ENCODE measurements around the gene GABARAP.

DNA sequence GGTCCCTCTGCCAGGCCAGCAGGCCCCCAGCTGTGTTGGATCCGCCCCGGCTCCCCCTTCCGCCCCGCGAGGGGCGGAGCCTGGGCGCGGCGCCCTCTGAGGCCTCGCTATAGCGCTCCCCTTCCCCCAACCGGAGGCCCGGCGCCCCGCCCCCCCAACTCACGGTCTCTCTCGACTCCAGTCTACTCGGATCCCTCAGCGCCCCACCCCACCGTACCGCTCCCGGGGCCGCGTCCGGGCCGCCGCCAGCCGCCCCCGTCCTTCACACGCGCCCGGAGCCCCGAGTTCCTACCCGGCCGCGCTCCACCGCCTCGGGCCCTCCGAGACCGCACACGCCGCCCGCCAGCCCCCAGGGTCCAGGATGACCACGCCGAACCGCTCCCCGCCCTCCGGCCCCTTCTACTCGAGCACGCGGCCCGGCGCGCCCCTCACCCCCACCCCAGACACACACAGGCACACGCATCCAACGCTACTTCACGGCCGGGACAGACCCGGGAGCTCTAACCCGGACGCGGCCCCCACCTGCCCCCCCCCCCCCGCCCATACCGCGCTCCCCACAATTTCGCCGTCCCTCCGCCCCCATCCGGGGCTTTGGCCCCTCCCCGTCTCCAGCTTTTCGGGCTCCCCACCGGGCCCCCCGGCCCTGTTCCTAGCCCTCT is 4.4 kb downstream of the GABARAP start:
- TF ChIP-seq CTCF (IDR thresholded peaks at IDR 0.05): no peak
- TF ChIP-seq POLR2A (IDR thresholded peaks at IDR 0.05): peak in 1 of 4 donors; percentile 16
- no peak for TF ChIP-seq POLR2AphosphoS5 (IDR thresholded peaks at IDR 0.05)
- TF ChIP-seq EP300 (IDR thresholded peaks at IDR 0.05): no peak

Data from upper lobe of left lung (tissue), 4 donors.